Mesothelial cell of epicardium (in vitro differentiated cells): ENCODE results near the gene PSD. TPM values are rescaled to one million over a fixed set of nuclear protein-coding genes. Genes with fewer than 3 reads are reported as not detected.

Source experiments
- DNase-seq, 2 experiments: peaks; one replicate each; pipeline ENCODE4 v3.0.0; 2021; ENCODE audit warnings: low spot score in 2 of 2; ENCODE audit not compliant: unreplicated experiment in 2 of 2
- H3K27ac Mint-ChIP-seq: 2 replicates; pipeline ENCODE4 v1.8.0; 2021; ENCODE audit warnings: mixed read lengths
- H3K27me3 Mint-ChIP-seq: 2 replicates; pipeline ENCODE4 v1.8.0; 2021; ENCODE audit warnings: low read depth, mixed read lengths
- H3K36me3 Mint-ChIP-seq: 2 replicates; pipeline ENCODE4 v1.8.0; 2021; ENCODE audit warnings: mixed read lengths
- H3K4me1 Mint-ChIP-seq: 2 replicates; pipeline ENCODE4 v1.8.0; 2021; ENCODE audit warnings: mixed read lengths
- H3K4me3 Mint-ChIP-seq: 2 replicates; pipeline ENCODE4 v1.8.0; 2021; ENCODE audit warnings: mild to moderate bottlenecking, moderate library complexity, mixed read lengths
- H3K9me3 Mint-ChIP-seq: 2 replicates; pipeline ENCODE4 v1.8.0; 2021; ENCODE audit warnings: mixed read lengths
- total RNA-seq: library from RNA; stranded (reverse); gene quantifications from 3 replicates; pipeline ENCODE4 v1.2.1, GENCODE V29; 2021
- TF ChIP-seq, protein P1 (sequence below): fragments of 200-600 bp; sonication (generic); IDR thresholded peaks from one replicate; pipeline ENCODE4 v1.5.0; 2021; ENCODE audit warnings: antibody characterized with exemption; ENCODE audit not compliant: unreplicated experiment

The PSD gene
- total RNA-seq, 1 donor from 2014 or later = 12.4 TPM

- Mint-ChIP-seq H3K9me3 (no peaks in the 10 kb centered on the region), H3K27me3 (peaks cover 70% of the 10 kb centered on the region), H3K27ac (peak overlapping the region; percentile 66), H3K4me1 (peaks cover 24% of the 10 kb centered on the region), H3K4me3 (peak overlapping the region; percentile 60), H3K36me3 (no peaks in the 10 kb centered on the region)
- DNase-seq = no peak
- TF ChIP-seq, protein P1, sequence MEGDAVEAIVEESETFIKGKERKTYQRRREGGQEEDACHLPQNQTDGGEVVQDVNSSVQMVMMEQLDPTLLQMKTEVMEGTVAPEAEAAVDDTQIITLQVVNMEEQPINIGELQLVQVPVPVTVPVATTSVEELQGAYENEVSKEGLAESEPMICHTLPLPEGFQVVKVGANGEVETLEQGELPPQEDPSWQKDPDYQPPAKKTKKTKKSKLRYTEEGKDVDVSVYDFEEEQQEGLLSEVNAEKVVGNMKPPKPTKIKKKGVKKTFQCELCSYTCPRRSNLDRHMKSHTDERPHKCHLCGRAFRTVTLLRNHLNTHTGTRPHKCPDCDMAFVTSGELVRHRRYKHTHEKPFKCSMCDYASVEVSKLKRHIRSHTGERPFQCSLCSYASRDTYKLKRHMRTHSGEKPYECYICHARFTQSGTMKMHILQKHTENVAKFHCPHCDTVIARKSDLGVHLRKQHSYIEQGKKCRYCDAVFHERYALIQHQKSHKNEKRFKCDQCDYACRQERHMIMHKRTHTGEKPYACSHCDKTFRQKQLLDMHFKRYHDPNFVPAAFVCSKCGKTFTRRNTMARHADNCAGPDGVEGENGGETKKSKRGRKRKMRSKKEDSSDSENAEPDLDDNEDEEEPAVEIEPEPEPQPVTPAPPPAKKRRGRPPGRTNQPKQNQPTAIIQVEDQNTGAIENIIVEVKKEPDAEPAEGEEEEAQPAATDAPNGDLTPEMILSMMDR = no peak
Measured at GRCh38 chr10:102408131-102408727, 10.4 kb downstream of the PSD start.

- Mint-ChIP-seq H3K4me1 (peaks cover 24% of the 10 kb centered on the region), H3K4me3 (peak overlapping the region; percentile 60), H3K27ac (no peak overlapping the region), H3K36me3 (no peaks in the 10 kb centered on the region), H3K27me3 (peaks cover 64% of the 10 kb centered on the region), H3K9me3 (no peaks in the 10 kb centered on the region)
- no peak for DNase-seq
- TF ChIP-seq, protein P1 = no peak
Measured at GRCh38 chr10:102407425-102408130, 11.0 kb downstream of the PSD start.

GRCh38 chr10:102406815-102407214 lies 11.8 kb downstream of the PSD start:
- H3K27ac Mint-ChIP-seq = no peak overlapping the region
- H3K4me3 Mint-ChIP-seq = no peak overlapping the region
- TF ChIP-seq, protein P1 = no peak
- no peaks in the 10 kb centered on the region for H3K9me3 Mint-ChIP-seq
- peaks cover 56% of the 10 kb centered on the region for H3K27me3 Mint-ChIP-seq
- no peaks in the 10 kb centered on the region for H3K36me3 Mint-ChIP-seq
- no peak for DNase-seq
- H3K4me1 Mint-ChIP-seq = peaks cover 26% of the 10 kb centered on the region

GRCh38 chr10:102405632-102406031 lies 13.0 kb downstream of the PSD start:
- DNase-seq = no peak
- peaks cover 17% of the 10 kb centered on the region for H3K4me1 Mint-ChIP-seq
- no peak overlapping the region for H3K4me3 Mint-ChIP-seq
- H3K27ac Mint-ChIP-seq = no peak overlapping the region
- TF ChIP-seq, protein P1 = no peak
- H3K9me3 Mint-ChIP-seq = no peaks in the 10 kb centered on the region
- H3K27me3 Mint-ChIP-seq = peaks cover 45% of the 10 kb centered on the region
- H3K36me3 Mint-ChIP-seq = peaks cover 1% of the 10 kb centered on the region

DNA sequence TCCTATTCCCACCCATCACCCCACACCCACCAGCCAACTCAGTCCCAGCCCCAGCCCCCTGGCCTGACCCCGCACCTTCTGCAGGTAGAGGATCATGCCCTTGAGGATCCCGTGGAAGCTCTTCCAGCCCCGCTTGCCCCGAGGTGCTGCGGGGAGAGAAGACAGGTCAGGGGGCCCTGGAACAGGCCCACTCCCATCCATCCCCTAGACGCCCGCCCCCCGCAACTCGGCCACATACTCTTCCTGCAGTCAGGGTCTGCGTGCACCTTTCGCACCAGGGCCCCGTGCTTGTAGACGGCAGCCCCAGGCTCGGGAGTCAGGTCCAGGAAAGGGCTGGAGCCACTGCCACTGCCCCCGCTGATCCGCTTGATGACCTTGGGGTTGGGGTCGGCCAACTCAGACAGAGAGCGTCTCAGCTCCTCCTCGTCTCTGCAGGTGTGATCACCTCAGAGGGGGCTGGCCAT lies 13.4 kb downstream of the PSD start:
- Mint-ChIP-seq H3K4me3 (no peak overlapping the region), H3K27ac (no peak overlapping the region), H3K36me3 (peaks cover 1% of the 10 kb centered on the region), H3K4me1 (peaks cover 16% of the 10 kb centered on the region), H3K9me3 (no peaks in the 10 kb centered on the region), H3K27me3 (peaks cover 43% of the 10 kb centered on the region)
- TF ChIP-seq, protein P1 = no peak
- no peak for DNase-seq
